Activated naive CD4-positive, alpha-beta T cell treated with anti-CD3 and anti-CD28 coated beads for 36 hours (primary cell): ENCODE measurements around the gene METTL5. TPM values are rescaled to one million over a fixed set of nuclear protein-coding genes. Genes with fewer than 3 reads are reported as not detected.

Experiments used
- CTCF ChIA-PET: fragments of 350-600 bp; sonication (Branson Sonifier 250); formaldehyde crosslinking; loops from one replicate; lab custom pipeline; 2021; ENCODE audit warnings: antibody characterized with exemption; lab: Charles Lee
- DNase-seq: peaks from one replicate; pipeline ENCODE4 v3.0.0-alpha.2; 2020
- H3K27ac Mint-ChIP-seq: one replicate; pipeline ENCODE4 v1.8.0; 2021; ENCODE audit warnings: mild to moderate bottlenecking, mixed read lengths
- H3K27me3 Mint-ChIP-seq: one replicate; pipeline ENCODE4 v1.8.0; 2021; ENCODE audit warnings: low read depth, mixed read lengths
- H3K36me3 Mint-ChIP-seq: one replicate; pipeline ENCODE4 v1.8.0; 2021; ENCODE audit warnings: low read depth, mixed read lengths
- H3K4me1 Mint-ChIP-seq: one replicate; pipeline ENCODE4 v1.8.0; 2021; ENCODE audit warnings: low read depth, mixed read lengths
- H3K4me3 Mint-ChIP-seq: one replicate; pipeline ENCODE4 v1.8.0; 2021; ENCODE audit warnings: mild to moderate bottlenecking, moderate library complexity, mixed read lengths
- H3K9me3 Mint-ChIP-seq: one replicate; pipeline ENCODE4 v1.8.0; 2021; ENCODE audit warnings: mixed read lengths
- intact Hi-C: fragments of 100-400 bp; cut with micrococcal nuclease; formaldehyde crosslinking; loops from one replicate; pipeline ENCODE4 v1.15.1; 2023
- total RNA-seq, 2 experiments: library from RNA; stranded (reverse); gene quantifications; one replicate each; pipeline ENCODE4 v1.2.3, GENCODE V29; 2021

Gene METTL5
- total RNA-seq, 2 experiments from 2014 or later = 111 to 116 TPM

GRCh38 chr2:169775765-169776164, 48.9 kb downstream of the METTL5 start:
- no peak for DNase-seq
- no peak overlapping the region for H3K27ac Mint-ChIP-seq
- intact Hi-C loops = no loop called here
- CTCF ChIA-PET = no interaction called here
- no peak overlapping the region for H3K4me3 Mint-ChIP-seq
- H3K27me3 Mint-ChIP-seq = peaks cover 1% of the 10 kb centered on the region
- no peaks in the 10 kb centered on the region for H3K4me1 Mint-ChIP-seq
- H3K36me3 Mint-ChIP-seq = no peaks in the 10 kb centered on the region
- H3K9me3 Mint-ChIP-seq = no peaks in the 10 kb centered on the region

- Mint-ChIP-seq H3K27ac (no peak overlapping the region), H3K4me3 (no peak overlapping the region), H3K4me1 (no peaks in the 10 kb centered on the region), H3K36me3 (no peaks in the 10 kb centered on the region), H3K9me3 (no peaks in the 10 kb centered on the region), H3K27me3 (peaks cover 2% of the 10 kb centered on the region)
- CTCF ChIA-PET = interaction anchor here (1.2 kb wide), 1 partner anchor 10 kb away, joined by 3 read pairs; no protein-coding TSS in a partner anchor
- no peak for DNase-seq
- intact Hi-C loops = no loop called here
These were observed 49.4 kb downstream of the METTL5 start for GRCh38 chr2:169775354-169775753.

- H3K9me3 Mint-ChIP-seq = no peaks in the 10 kb centered on the region
- DNase-seq = no peak
- intact Hi-C loops = no loop called here
- CTCF ChIA-PET = no interaction called here
- no peak overlapping the region for H3K27ac Mint-ChIP-seq
- no peaks in the 10 kb centered on the region for H3K36me3 Mint-ChIP-seq
- peaks cover 12% of the 10 kb centered on the region for H3K27me3 Mint-ChIP-seq
- H3K4me1 Mint-ChIP-seq = peaks cover 2% of the 10 kb centered on the region
- H3K4me3 Mint-ChIP-seq = no peak overlapping the region
These were observed 52.1 kb downstream of the METTL5 start for GRCh38 chr2:169772651-169773050.

- Mint-ChIP-seq H3K27ac (no peak overlapping the region), H3K4me3 (no peak overlapping the region), H3K4me1 (peaks cover 2% of the 10 kb centered on the region), H3K27me3 (peaks cover 20% of the 10 kb centered on the region), H3K36me3 (no peaks in the 10 kb centered on the region), H3K9me3 (no peaks in the 10 kb centered on the region)
- intact Hi-C loops = no loop called here
- DNase-seq = no peak
- CTCF ChIA-PET = no interaction called here
These were observed 53.1 kb downstream of the METTL5 start for GRCh38 chr2:169771612-169772011.

- no peak for DNase-seq
- intact Hi-C loops = no loop called here
- no peak overlapping the region for H3K4me3 Mint-ChIP-seq
- no peaks in the 10 kb centered on the region for H3K36me3 Mint-ChIP-seq
- H3K4me1 Mint-ChIP-seq = peaks cover 2% of the 10 kb centered on the region
- CTCF ChIA-PET = no interaction called here
- H3K9me3 Mint-ChIP-seq = no peaks in the 10 kb centered on the region
- H3K27ac Mint-ChIP-seq = no peak overlapping the region
- peaks cover 20% of the 10 kb centered on the region for H3K27me3 Mint-ChIP-seq
These were observed 53.7 kb downstream of the METTL5 start for GRCh38 chr2:169771021-169771420.

GRCh38 chr2:169768262-169768995, 56.3 kb downstream of the METTL5 start:
- DNase-seq = peak; percentile 37
- Mint-ChIP-seq H3K27me3 (peaks cover 20% of the 10 kb centered on the region), H3K9me3 (no peaks in the 10 kb centered on the region), H3K27ac (no peak overlapping the region), H3K4me1 (peaks cover 2% of the 10 kb centered on the region), H3K36me3 (no peaks in the 10 kb centered on the region), H3K4me3 (peak overlapping the region; percentile 59)
- intact Hi-C loops = no loop called here
- CTCF ChIA-PET = no interaction called here

- Mint-ChIP-seq H3K4me1 (peaks cover 2% of the 10 kb centered on the region), H3K27ac (no peak overlapping the region), H3K27me3 (peaks cover 20% of the 10 kb centered on the region), H3K36me3 (no peaks in the 10 kb centered on the region), H3K9me3 (no peaks in the 10 kb centered on the region), H3K4me3 (no peak overlapping the region)
- DNase-seq = peak; percentile 77
- intact Hi-C loops = no loop called here
- CTCF ChIA-PET = no interaction called here
These were observed 57.3 kb downstream of the METTL5 start for GRCh38 chr2:169767243-169767888.

- Mint-ChIP-seq H3K27ac (no peak overlapping the region), H3K36me3 (no peaks in the 10 kb centered on the region), H3K9me3 (no peaks in the 10 kb centered on the region), H3K27me3 (peaks cover 17% of the 10 kb centered on the region), H3K4me3 (no peak overlapping the region), H3K4me1 (peaks cover 2% of the 10 kb centered on the region)
- intact Hi-C loops = no loop called here
- CTCF ChIA-PET = interaction anchor here (1.0 kb wide), 1 partner anchor 9 kb away, joined by 3 read pairs; no protein-coding TSS in a partner anchor
- no peak for DNase-seq
These were observed 59.2 kb downstream of the METTL5 start for GRCh38 chr2:169765523-169765922.

- H3K4me1 Mint-ChIP-seq = no peaks in the 10 kb centered on the region
- no peaks in the 10 kb centered on the region for H3K9me3 Mint-ChIP-seq
- peaks cover under 1% of the 10 kb centered on the region for H3K27me3 Mint-ChIP-seq
- no peak overlapping the region for H3K4me3 Mint-ChIP-seq
- intact Hi-C loops = no loop called here
- no peak overlapping the region for H3K27ac Mint-ChIP-seq
- H3K36me3 Mint-ChIP-seq = no peaks in the 10 kb centered on the region
- CTCF ChIA-PET = no interaction called here
- no peak for DNase-seq
These were observed 62.8 kb downstream of the METTL5 start for GRCh38 chr2:169761970-169762292.

Other genes with a start within 250 kb of the METTL5 start
- gene PPIG, start 240.6 kb downstream of the METTL5 start, total RNA-seq = 10 to 100 TPM; 53.4 to 56.6 TPM
- gene CFAP210, start 130.5 kb downstream of the METTL5 start, total RNA-seq = not detected
- 1 to 10 TPM; 1.2 TPM for gene PHOSPHO2, start 130.4 kb downstream of the METTL5 start, total RNA-seq
- gene KLHL23, start 91.1 kb downstream of the METTL5 start, total RNA-seq = 1 to 10 TPM; 2.7 to 3.0 TPM
- gene SSB, start 26.0 kb downstream of the METTL5 start, total RNA-seq = 100 to 1,000 TPM; 122 to 129 TPM
- gene UBR3, start 2.5 kb upstream of the METTL5 start, total RNA-seq = 10 to 100 TPM; 13.6 to 15.3 TPM